Esophagus muscularis mucosa (tissue), 3 donors: ENCODE data around the gene REEP6.

Source experiments
- CTCF ChIP-seq, 3 experiments: fragments of 200-600 bp in 2 of 3; fragments of 450-650 bp in 1 of 3; sonication (generic) in 2 of 3; IDR thresholded peaks; one replicate each; pipeline ENCODE4 v1.5.1; 2017 to 2019; ENCODE audit warnings: antibody characterized with exemption in 3 of 3, mild to moderate bottlenecking in 2 of 3, moderate library complexity in 1 of 3
- POLR2A ChIP-seq: fragments of 450-650 bp; IDR thresholded peaks from one replicate; pipeline ENCODE4 v1.6.1; 2017; ENCODE audit warnings: antibody characterized with exemption, moderate library complexity, mild to moderate bottlenecking, low read depth

- TF ChIP-seq CTCF (IDR thresholded peaks at IDR 0.05) (no peak), POLR2A (no peak)
These were observed 36.8 kb downstream of the REEP6 start for GRCh38 chr19:1527650-1528309.
